OCI-LY7 (cell line): ENCODE measurements around the gene CD22. TPM values are rescaled to one million over a fixed set of nuclear protein-coding genes. Genes with fewer than 3 reads are reported as not detected.

Experiments
- BruUV-seq: library from RNA; stranded (reverse); fragments of 400-500 nt; replicated peaks from 2 replicates; lab custom pipeline; 2021; lab: Mats Ljungman, UMichigan
- CTCF ChIA-PET: fragments of 300-600 bp; sonication (Branson Sonifier 250); formaldehyde crosslinking; loops from one replicate; lab custom pipeline; 2022; ENCODE audit warnings: antibody characterized with exemption; ENCODE audit not compliant: unreplicated experiment; lab: Charles Lee
- POLR2A ChIA-PET: fragments of 300-600 bp; sonication (Branson Sonifier 250); formaldehyde crosslinking; loops from one replicate; lab custom pipeline; 2022; ENCODE audit warnings: antibody characterized with exemption; lab: Charles Lee
- DNase-seq: peaks from one replicate; pipeline ENCODE4 v3.0.0-alpha.2; 2015; ENCODE audit warnings: low spot score
- H2AFZ ChIP-seq: fragments of 200-600 bp; sonication (generic), shearing (Covaris generic); 2 replicates; pipeline ENCODE4 v1.6.1; 2014; ENCODE audit warnings: mild to moderate bottlenecking, antibody characterized with exemption, low read length, moderate library complexity
- H3K27ac ChIP-seq: fragments of 200-600 bp; sonication (generic); 2 replicates; pipeline ENCODE4 v1.5.1; 2014; ENCODE audit warnings: mixed run types, low read depth, mild to moderate bottlenecking, moderate library complexity, low read length, inconsistent platforms; ENCODE audit not compliant: poor library complexity, severe bottlenecking
- H3K36me3 ChIP-seq: fragments of 200-600 bp; sonication (generic); 2 replicates; pipeline ENCODE4 v1.6.1; 2014; ENCODE audit warnings: mild to moderate bottlenecking, antibody characterized with exemption, low read length, moderate library complexity, mixed read lengths; ENCODE audit not compliant: insufficient read depth
- H3K4me1 ChIP-seq: fragments of 200-600 bp; sonication (generic); 2 replicates; pipeline ENCODE4 v1.5.1; 2014; ENCODE audit warnings: mild to moderate bottlenecking, low read length; ENCODE audit not compliant: insufficient read depth, poor library complexity, severe bottlenecking
- H3K4me2 ChIP-seq: fragments of 200-600 bp; sonication (generic); 2 replicates; pipeline ENCODE4 v1.6.1; 2014; ENCODE audit warnings: mild to moderate bottlenecking, low read length
- H3K4me3 ChIP-seq: fragments of 200-600 bp; sonication (generic); 2 replicates; pipeline ENCODE4 v1.5.1; 2014; ENCODE audit warnings: mild to moderate bottlenecking, low read depth, low read length; ENCODE audit not compliant: poor library complexity, severe bottlenecking
- H3K79me2 ChIP-seq: fragments of 200-600 bp; sonication (generic); 2 replicates; pipeline ENCODE4 v1.6.1; 2016; ENCODE audit warnings: low read depth, mild to moderate bottlenecking, low read length, moderate library complexity, mixed read lengths; ENCODE audit not compliant: insufficient read depth
- H3K9me2 ChIP-seq: fragments of 200-600 bp; sonication (generic); 2 replicates; pipeline ENCODE4 v1.6.1; 2016; ENCODE audit warnings: mild to moderate bottlenecking, low read length, mixed read lengths; ENCODE audit not compliant: insufficient read depth
- H3K9me3 ChIP-seq: fragments of 200-600 bp; sonication (generic); 2 replicates; pipeline ENCODE4 v1.6.1; 2014; ENCODE audit warnings: mild to moderate bottlenecking, mixed run types, low read length, mixed read lengths
- H4K20me1 ChIP-seq: fragments of 200-600 bp; sonication (generic); 2 replicates; pipeline ENCODE4 v1.6.1; 2014; ENCODE audit warnings: mild to moderate bottlenecking, antibody characterized with exemption, low read length, moderate library complexity, mixed read lengths; ENCODE audit not compliant: insufficient read depth
- CTCF ChIP-seq: fragments of 200-600 bp; sonication (generic); conservative IDR thresholded peaks from 2 replicates; pipeline ENCODE4 v1.5.1; 2014; ENCODE audit warnings: mild to moderate bottlenecking, antibody characterized with exemption, low read length, moderate library complexity, mixed read lengths
- EZH2phosphoT487 ChIP-seq: fragments of 200-600 bp; sonication (generic); IDR thresholded peaks from 2 replicates; pipeline ENCODE4 v1.6.1; 2018; ENCODE audit warnings: low read depth, borderline replicate concordance, mild to moderate bottlenecking, mixed run types, antibody characterized with exemption, low read length, moderate library complexity, mixed read lengths
- intact Hi-C: fragments of 100-400 bp; cut with micrococcal nuclease; formaldehyde crosslinking; loops from one replicate; pipeline ENCODE4 v1.10.0; 2022; ENCODE audit not compliant: unreplicated experiment
- total RNA-seq, 2 experiments: library from RNA; depleted of rRNA in 1 of 2; stranded (reverse); fragments of >200 nt in 1 of 2; shearing (Covaris generic) in 1 of 2; gene quantifications; 2 replicates each; pipeline ENCODE4 v1.2.3, GENCODE V29; 2014 to 2022

CD22 gene
- total RNA-seq, 2 experiments from 2014 or later: 413 to 972 TPM

GRCh38 chr19:35362261-35363000, 33.4 kb downstream of the CD22 start:
- TF ChIP-seq CTCF (no peak), EZH2phosphoT487 (no peak)
- ChIA-PET POLR2A (no interaction called here), CTCF (no interaction called here)
- Histone ChIP-seq H3K4me1 (peaks cover 5% of the 10 kb centered on the region), H3K79me2 (no peaks in the 10 kb centered on the region), H3K36me3 (no peaks in the 10 kb centered on the region), H3K4me2 (no peak overlapping the region), H3K27ac (no peak overlapping the region), H3K4me3 (no peak overlapping the region), H3K9me3 (no peaks in the 10 kb centered on the region), H4K20me1 (no peaks in the 10 kb centered on the region), H2AFZ (no peak overlapping the region), H3K9me2 (no peaks in the 10 kb centered on the region)
- DNase-seq: no peak
- BruUV-seq: no TSS peak
- intact Hi-C loops: no loop called here

- Histone ChIP-seq H3K4me3 (no peak overlapping the region), H3K4me2 (no peak overlapping the region), H3K27ac (no peak overlapping the region), H3K4me1 (peaks cover 3% of the 10 kb centered on the region), H3K9me2 (no peaks in the 10 kb centered on the region), H4K20me1 (no peaks in the 10 kb centered on the region), H3K9me3 (no peaks in the 10 kb centered on the region), H2AFZ (no peak overlapping the region), H3K36me3 (no peaks in the 10 kb centered on the region), H3K79me2 (no peaks in the 10 kb centered on the region)
- ChIA-PET POLR2A (no interaction called here), CTCF (no interaction called here)
- no TSS peak for BruUV-seq
- DNase-seq: no peak
- intact Hi-C loops: no loop called here
- TF ChIP-seq EZH2phosphoT487 (no peak), CTCF (no peak)
These were observed 34.1 kb downstream of the CD22 start for GRCh38 chr19:35363001-35363590.
